NCI-H1105 treated with DMSO at 0.1 percent for 48 hours (cell line): Measurements from ENCODE around the gene SAT2.
"Not testable (repeated sequence)": the region's sequence is repeated elsewhere in the genome, so short reads cannot be mapped to it uniquely, and the experiment has no call there.

ENCODE experiments used
- DNase-seq: peaks from one replicate; lab custom pipeline; 2025; lab: John Stamatoyannopoulos, UW

SAT2 gene

GRCh38 chr17:7627250-7628121 lies at the start of gene SAT2:
Gene SAT2, minus strand, starts transcription at chr17:7627821. Its CDS starts 186 bp downstream, at chr17:7627635.
- peak; percentile 88 for DNase-seq

DNA sequence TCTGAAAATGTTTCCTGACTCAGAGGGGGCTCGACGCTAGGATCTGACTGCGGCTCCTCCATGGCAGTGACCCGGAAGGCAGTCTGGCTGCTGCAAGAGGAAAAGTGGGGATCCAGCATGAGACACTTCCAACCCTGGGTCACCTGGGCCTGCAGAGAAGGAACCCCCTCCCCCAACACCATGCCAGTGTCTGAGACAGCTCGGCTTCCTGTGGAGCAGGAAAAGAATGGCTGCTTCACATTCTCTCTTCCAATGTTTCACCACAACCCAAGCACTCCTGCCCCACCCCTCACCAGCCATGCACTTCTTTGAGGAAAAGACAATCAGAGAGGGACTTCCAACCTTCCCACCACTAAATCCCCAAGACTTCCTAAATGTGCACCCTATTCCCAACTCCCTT lies 48.9 kb upstream of the SAT2 start:
- no peak for DNase-seq

DNA sequence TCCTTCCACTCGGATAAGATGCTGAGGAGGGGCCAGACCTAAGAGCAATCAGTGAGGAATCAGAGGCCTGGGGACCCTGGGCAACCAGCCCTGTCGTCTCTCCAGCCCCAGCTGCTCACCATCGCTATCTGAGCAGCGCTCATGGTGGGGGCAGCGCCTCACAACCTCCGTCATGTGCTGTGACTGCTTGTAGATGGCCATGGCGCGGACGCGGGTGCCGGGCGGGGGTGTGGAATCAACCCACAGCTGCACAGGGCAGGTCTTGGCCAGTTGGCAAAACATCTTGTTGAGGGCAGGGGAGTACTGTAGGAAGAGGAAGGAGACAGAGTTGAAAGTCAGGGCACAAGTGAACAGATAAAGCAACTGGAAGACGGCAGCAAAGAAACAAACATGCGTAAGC lies 47.3 kb upstream of the SAT2 start:
- DNase-seq = no peak

DNA sequence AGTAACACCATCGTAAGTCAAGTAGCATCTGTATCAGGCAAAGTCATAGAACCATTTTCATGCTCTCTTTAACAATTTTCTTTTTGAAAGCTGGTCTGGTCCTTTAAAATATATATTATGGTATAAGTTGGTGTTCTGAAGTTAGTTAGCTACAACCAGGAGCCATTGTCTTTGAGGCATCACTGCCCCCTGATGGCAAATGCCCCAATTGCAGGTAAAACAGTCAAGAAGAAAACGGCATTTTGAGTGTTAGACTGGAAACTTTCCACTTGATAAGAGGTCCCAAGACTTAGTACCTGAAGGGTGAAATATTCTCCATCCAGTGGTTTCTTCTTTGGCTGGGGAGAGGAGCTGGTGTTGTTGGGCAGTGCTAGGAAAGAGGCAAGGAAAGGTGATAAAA lies 45.6 kb upstream of the SAT2 start:
- DNase-seq = no peak

GRCh38 chr17:7668482-7668881 lies 40.9 kb upstream of the SAT2 start:
- no peak for DNase-seq

- no peak for DNase-seq
Measured at GRCh38 chr17:7667656-7668406, 40.2 kb upstream of the SAT2 start.

- DNase-seq = no peak
Measured at GRCh38 chr17:7656958-7657609, 29.5 kb upstream of the SAT2 start.

GRCh38 chr17:7655541-7655840 lies 27.9 kb upstream of the SAT2 start:
- DNase-seq = no peak

DNA sequence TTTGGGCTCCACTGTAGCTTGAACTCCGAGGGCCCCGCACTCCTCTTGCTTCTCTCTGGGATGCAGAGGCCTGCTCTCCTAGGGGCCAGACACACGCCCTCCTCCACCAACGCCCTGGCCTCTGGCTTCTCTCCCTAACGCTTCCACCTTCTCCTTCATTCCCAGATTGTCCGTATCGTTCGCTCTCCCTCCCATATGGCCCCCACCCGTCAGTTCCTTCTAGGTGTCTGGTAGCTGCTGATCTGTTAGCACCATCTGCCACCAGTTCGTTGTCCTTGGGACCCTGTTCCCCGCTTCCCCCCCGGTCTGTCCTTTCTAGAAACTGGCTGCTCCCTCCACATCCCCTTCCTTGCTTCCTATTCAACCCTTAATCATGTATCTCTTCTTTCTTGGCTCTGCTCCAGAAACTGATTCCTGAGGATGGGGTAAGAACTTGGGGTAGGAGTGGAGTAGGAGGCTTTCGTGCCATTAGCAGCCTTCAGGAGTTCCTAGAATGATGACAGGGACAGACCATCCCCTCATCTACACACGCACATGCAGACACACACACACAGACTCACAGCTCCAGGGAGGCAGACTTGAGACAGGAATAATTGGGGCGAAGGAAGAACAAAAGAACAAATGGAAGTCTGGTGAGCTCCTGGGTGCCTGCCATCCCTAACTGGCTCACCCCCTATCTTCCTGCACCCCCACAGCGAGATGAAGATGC lies 27.4 kb upstream of the SAT2 start:
- no peak for DNase-seq

DNA sequence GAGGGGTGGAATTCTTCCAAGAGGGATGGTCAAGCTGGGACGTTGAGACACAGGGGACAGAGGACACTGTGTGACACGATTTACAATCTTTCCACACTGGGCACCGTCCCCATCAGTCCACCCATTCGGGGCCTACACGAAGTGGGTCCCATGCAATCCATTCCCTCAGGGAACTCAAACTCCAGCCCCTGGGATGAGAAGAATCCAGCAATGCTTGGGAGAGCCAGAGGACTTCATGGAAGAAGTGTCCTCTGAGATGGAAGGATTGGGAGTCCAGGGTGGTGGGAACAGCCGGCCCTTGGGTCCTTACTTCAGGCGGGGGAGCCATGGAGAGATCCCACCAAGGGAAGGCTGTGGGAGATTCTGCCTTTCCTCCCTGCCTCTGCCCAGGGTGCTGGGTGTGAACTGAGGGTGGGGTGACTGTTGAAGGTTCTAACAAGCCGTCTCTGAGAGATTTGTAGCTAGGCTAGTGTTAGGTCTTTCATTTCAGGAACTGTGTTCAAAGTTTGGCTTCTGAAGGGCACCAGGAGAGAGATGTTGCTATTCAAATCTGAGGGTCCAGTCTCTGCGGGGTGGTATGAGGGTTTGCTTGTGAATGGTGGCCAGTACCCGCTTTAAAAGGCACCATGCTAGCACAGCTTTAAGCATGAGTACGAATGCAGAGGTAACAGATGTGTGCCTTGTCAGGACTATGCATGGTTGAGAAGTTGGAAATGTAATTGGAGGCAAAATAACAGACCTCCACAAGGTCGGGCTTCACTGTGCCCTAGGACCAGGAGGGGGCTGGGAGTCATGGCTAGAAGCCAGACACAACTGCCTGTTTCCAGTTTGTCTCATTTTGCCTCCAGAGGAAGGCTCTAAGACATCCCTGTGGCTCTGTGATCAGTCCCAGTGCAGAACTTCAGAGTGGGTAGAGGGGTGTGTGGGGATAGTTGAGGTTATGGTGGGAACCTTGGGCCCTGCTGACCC lies 25.1 kb upstream of the SAT2 start:
- DNase-seq = no peak

- peak; percentile 26 for DNase-seq
Measured at GRCh38 chr17:7651665-7652387, 24.2 kb upstream of the SAT2 start.

- no peak for DNase-seq
Measured at GRCh38 chr17:7651097-7651664, 23.6 kb upstream of the SAT2 start.

DNA sequence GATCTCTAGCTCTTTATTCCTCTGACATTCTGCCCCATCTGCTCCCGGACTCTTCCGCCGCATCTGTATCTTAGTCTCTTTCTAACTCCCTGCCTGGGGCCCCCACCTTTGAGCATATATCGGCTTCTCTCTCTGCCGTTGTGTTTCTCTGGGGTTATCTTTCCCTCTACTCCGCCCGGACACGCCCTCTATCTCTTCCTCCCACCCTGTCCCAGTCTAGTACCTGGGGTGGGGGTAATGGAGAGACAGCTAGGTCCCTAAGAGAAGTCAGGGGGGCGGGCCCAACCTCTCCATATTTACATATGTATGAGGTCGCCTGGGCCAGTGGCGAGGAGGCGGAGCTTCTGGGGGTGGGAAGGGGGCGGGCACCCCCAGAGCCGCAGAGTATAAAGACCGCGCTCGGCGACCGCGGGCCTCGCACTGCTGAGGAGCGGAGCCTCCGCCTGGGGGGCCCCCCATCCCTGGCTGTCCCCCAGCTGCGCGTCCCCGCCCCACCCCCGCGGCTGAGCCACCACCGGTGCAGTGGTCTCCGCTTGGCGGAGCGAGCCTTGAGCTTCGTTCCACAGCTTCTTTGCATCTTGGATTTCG lies 23.0 kb upstream of the SAT2 start, which contains the start of gene ATP1B2:
ATP1B2 (plus strand) TSS at position 418 of the 588 bp plus-strand sequence. CDS start 593 bp downstream, outside the sequence.
- peak; percentile 60 for DNase-seq

- no peak for DNase-seq
Measured at GRCh38 chr17:7647018-7647417, 19.4 kb upstream of the SAT2 start.

GRCh38 chr17:7646457-7646856 lies 18.8 kb upstream of the SAT2 start:
- DNase-seq = no peak

GRCh38 chr17:7644775-7645174 lies 17.2 kb upstream of the SAT2 start:
- no peak for DNase-seq

DNA sequence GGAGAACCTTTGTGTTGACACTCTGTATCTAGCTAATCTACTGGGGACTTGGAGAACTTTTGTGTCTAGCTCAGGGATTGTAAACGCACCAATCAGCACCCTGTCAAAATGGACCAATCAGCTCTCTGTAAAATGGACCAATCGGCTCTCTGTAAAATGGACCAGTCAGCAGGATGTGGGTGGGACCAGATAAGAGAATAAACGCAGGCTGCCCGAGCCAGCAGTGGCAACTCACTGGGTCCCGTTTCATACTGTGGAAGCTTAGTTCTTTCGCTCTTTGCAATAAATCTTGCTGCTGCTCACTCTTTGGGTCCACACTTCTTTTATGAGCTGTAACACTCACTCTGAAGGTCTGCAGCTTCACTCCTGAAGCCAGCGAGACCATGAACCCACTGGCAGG lies 14.0 kb upstream of the SAT2 start:
- not testable (repeated sequence) for DNase-seq

- DNase-seq = no peak
Measured at GRCh38 chr17:7640783-7641182, 13.2 kb upstream of the SAT2 start.

GRCh38 chr17:7636163-7636562 lies 8.5 kb upstream of the SAT2 start:
- DNase-seq = no peak

- peak; percentile 30 for DNase-seq
Measured at GRCh38 chr17:7634384-7634783, 6.8 kb upstream of the SAT2 start.
